GM21423 (cell line): ENCODE results near the gene PROSER3.

ENCODE experiments used
- ATAC-seq: cut with Tn5 transposase; IDR thresholded peaks from one replicate; pipeline ENCODE4 v1.9.1; 2021; ENCODE audit warnings: mild to moderate bottlenecking, moderate library complexity; ENCODE audit not compliant: unreplicated experiment

The PROSER3 gene

GRCh38 chr19:35775298-35776101 lies 17.5 kb downstream of the PROSER3 start, which contains the start of gene ARHGAP33:
Gene ARHGAP33, plus strand, starts transcription at chr19:35775564. Its CDS starts 95 bp downstream, at chr19:35775659.
- ATAC-seq = peak; percentile 87

- ATAC-seq = no peak
Measured at GRCh38 chr19:35776102-35776788, 18.3 kb downstream of the PROSER3 start.

- no peak for ATAC-seq
Measured at GRCh38 chr19:35777086-35777841, 19.3 kb downstream of the PROSER3 start.

DNA sequence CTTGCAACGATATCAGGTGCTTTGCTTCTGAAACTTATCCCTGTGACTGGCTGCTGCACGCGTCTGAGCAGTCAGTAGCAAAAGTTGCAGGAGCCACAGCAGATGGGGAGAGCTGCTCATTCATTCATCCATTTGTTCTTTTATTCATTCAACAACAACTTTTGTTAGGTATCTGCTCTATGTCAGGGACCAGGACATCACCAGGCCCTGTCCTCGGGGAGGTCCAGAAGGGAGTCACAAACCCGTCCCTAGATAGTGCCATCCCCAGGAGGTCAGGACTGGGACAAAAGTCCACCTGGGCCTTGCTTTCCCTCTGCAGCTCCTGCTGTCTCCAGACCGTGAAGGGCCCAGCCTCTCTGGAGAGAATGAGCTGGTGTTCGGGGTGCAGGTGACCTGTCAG lies 20.0 kb downstream of the PROSER3 start:
- ATAC-seq = no peak

- no peak for ATAC-seq
Measured at GRCh38 chr19:35779033-35779432, 21.1 kb downstream of the PROSER3 start.

- no peak for ATAC-seq
Measured at GRCh38 chr19:35780058-35780457, 22.1 kb downstream of the PROSER3 start.

DNA sequence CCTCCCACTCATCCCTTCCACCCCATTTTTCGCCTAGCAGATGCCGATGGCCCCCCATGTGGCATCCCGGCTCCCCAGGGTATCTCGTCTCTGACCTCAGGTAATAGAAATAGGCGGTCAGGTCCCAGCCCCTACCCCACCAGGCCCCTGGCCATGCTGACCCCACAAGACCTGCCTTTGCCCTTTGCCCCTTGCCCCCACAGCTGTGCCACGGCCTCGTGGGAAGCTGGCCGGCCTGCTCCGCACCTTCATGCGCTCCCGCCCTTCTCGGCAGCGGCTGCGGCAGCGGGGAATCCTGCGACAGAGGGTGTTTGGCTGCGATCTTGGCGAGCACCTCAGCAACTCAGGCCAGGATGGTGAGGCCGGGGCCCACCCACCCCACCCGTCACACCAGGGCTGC lies 22.7 kb downstream of the PROSER3 start:
- no peak for ATAC-seq

DNA sequence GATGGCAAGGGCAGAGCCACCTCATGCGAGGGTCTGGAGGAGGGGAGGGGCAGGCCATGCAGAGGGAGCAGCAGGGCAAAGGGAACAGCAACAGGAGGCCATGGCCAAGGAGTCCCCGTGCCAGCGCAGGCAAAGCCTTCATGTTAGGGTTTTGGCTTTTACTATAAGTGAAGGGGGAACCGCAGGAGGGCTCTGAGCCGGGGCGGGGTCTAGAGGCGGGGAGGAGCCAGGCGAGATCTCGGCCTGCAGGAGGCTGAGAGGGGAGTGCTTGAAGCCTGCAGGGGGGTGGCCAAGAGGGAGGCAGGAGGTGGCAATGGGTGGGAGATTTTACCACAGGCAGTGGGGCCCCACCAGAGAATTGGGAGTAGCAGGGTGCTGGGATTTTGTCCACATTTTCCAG lies 23.7 kb downstream of the PROSER3 start:
- ATAC-seq = no peak

GRCh38 chr19:35782589-35782988 lies 24.6 kb downstream of the PROSER3 start:
- ATAC-seq = no peak

- ATAC-seq = no peak
Measured at GRCh38 chr19:35783469-35784434, 25.8 kb downstream of the PROSER3 start.

DNA sequence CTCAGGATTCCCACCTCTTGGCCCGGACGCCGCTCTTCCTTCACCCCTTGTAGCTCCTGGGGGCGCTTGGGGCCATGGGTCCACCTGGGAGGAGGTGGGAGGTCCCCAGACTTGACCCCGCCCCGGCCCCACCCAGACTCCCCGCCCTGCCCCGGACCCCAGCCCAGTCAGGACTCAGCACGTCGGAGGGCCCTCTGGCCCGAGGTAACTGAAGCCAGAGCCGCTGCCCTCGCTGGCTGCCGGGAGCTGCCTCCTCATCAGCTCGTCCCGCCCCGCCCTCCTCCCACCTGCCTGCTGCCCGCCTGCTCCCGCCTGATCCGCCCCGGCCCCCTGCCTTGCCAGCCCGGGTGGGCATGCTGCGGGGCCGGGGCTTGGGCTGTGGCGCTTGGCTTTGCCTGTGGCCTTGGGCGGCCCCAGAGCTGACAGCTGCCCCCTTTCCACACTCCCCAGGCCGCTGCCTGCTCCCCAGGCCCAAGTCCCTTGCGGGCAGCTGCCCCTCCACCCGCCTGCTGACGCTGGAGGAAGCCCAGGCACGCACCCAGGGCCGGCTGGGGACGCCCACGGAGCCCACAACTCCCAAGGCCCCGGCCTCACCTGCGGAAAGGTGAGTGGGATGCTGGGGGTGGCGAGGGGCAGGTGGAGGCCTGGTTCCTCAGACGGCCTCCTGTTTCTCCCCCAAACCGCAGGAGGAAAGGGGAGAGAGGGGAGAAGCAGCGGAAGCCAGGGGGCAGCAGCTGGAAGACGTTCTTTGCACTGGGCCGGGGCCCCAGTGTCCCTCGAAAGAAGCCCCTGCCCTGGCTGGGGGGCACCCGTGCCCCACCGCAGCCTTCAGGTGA lies 26.7 kb downstream of the PROSER3 start:
- ATAC-seq = no peak

DNA sequence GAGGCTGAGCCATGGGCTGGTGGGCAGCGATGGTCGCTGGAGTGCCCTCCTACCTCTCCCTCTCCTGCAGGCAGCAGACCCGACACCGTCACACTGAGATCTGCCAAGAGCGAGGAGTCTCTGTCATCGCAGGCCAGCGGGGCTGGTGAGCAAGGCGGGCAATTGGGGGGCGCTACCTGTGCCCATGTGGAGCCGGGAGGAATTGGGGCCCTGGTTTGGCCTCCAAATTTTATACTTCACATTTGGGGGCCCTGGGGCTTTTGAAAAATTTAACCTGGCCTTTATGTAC lies 27.3 kb downstream of the PROSER3 start:
- ATAC-seq = no peak

GRCh38 chr19:35786299-35787160 lies 28.6 kb downstream of the PROSER3 start:
- ATAC-seq = no peak

DNA sequence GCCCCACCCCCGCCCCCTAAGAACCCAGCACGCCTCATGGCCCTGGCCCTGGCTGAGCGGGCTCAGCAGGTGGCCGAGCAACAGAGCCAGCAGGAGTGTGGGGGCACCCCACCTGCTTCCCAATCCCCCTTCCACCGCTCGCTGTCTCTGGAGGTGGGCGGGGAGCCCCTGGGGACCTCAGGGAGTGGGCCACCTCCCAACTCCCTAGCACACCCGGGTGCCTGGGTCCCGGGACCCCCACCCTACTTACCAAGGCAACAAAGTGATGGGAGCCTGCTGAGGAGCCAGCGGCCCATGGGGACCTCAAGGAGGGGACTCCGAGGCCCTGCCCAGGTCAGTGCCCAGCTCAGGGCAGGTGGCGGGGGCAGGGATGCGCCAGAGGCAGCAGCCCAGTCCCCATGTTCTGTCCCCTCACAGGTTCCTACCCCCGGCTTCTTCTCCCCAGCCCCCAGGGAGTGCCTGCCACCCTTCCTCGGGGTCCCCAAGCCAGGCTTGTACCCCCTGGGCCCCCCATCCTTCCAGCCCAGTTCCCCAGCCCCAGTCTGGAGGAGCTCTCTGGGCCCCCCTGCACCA lies 29.3 kb downstream of the PROSER3 start:
- ATAC-seq = no peak

GRCh38 chr19:35788205-35788960 lies 30.4 kb downstream of the PROSER3 start:
- no peak for ATAC-seq

- no peak for ATAC-seq
Measured at GRCh38 chr19:35789195-35789977, 31.4 kb downstream of the PROSER3 start.
